Measurements from ENCODE around the gene ARAP3. TPM values are rescaled to one million over a fixed set of nuclear protein-coding genes. Genes with fewer than 3 reads are reported as not detected.

ARAP3 gene
- total and polyA plus RNA-seq, 9 of the 15 experiments (the other 6 are each of a cell fraction or from before 2014, with no cell fraction given), result 0.83 to 25.7 (median 6.4) TPM

DNA sequence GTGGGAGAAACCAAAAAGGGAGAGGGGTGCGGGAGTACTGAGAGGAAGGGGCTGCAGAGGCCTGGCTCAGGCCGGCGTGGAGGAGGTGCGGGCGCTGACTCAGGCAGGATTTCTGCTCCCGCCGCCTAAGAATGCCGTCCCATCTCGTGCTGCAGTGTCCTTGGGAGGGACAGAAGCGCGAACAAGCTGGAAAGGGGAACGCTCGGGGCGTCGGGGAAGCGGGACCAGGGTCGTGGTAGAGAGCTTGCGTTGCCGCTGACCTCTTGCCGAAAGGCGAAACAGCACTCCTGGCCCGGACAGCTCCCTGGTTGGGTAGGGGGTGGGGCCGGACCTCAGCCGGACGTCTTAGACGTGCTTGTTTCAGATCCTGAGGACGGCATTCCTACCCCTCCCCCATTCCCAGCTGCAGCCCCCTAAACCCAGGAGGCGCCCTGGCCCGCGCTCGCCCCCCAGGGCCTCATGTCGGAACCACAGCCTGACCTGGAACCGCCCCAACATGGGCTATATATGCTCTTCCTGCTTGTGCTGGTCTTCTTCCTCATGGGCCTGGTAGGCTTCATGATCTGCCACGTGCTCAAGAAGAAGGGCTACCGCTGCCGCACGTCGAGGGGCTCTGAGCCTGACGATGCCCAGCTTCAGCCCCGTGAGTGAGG, 44.1 kb downstream of the ARAP3 start (continued):
- TF ChIP-seq, protein P1, sequence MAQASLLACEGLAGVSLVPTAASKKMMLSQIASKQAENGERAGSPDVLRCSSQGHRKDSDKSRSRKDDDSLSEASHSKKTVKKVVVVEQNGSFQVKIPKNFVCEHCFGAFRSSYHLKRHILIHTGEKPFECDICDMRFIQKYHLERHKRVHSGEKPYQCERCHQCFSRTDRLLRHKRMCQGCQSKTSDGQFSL (CRISPR knock-in tag; IDR thresholded peaks at IDR 0.05), result no peak
- TF ChIP-seq, protein P1 (tag; IDR thresholded peaks at IDR 0.05), result no peak
- no peak for TF ChIP-seq ZNF316 (IDR thresholded peaks at IDR 0.05)
- TF ChIP-seq L3MBTL2 (IDR thresholded peaks at IDR 0.05), result peak; percentile 84
- TF ChIP-seq CTBP1 (IDR thresholded peaks at IDR 0.05; ENCODE audit: borderline replicate concordance), result no peak
- no peak for TF ChIP-seq FOSL1 (tag; conservative IDR thresholded peaks at IDR 0.05)
- no peak for TF ChIP-seq TFE3 (CRISPR knock-in tag; IDR thresholded peaks at IDR 0.05)
- peak; percentile 15; the same call in 1 of the 2 replicates for TF ChIP-seq TEAD4 (IDR thresholded peaks at IDR 0.05; ENCODE audit: low read length)
- TF ChIP-seq TEAD4 (CRISPR knock-in tag; IDR thresholded peaks at IDR 0.05; ENCODE audit: borderline replicate concordance), result peak; percentile 53; the same call in 1 of the 2 replicates
- no peak for TF ChIP-seq KDM2B (CRISPR knock-in tag; IDR thresholded peaks at IDR 0.05)
- no peak for TF ChIP-seq ETV5 (CRISPR knock-in tag; IDR thresholded peaks at IDR 0.05; ENCODE audit: low read depth)
- TF ChIP-seq KDM1A (IDR thresholded peaks at IDR 0.05), result 0 out of 4 replicates have a peak, but pooled peaks of 1 of the 2 experiments have one; percentile 27
- no peak for TF ChIP-seq JUN (IDR thresholded peaks at IDR 0.05; ENCODE audit: borderline replicate concordance, low read depth, low read length)
- 0 out of 2 replicates have a peak, but pooled peaks have one; percentile 42 for TF ChIP-seq JUN (CRISPR knock-in tag; IDR thresholded peaks at IDR 0.05; ENCODE audit: borderline replicate concordance)
- TF ChIP-seq MAZ (CRISPR knock-in tag; conservative IDR thresholded peaks at IDR 0.05 in 1 of 2, IDR thresholded peaks at IDR 0.05 in 1 of 2), result peak in 1 of 2 experiments; percentile 62; a peak in 2 of 4 replicates
- no peak for TF ChIP-seq NR2F6 (CRISPR knock-in tag; IDR thresholded peaks at IDR 0.05)
- no peak for TF ChIP-seq MBD2 (IDR thresholded peaks at IDR 0.05; ENCODE audit: borderline replicate concordance, low read depth)
- TF ChIP-seq HNRNPL (IDR thresholded peaks at IDR 0.05; ENCODE audit: low read depth, low read length), result no peak
- no peak for TF ChIP-seq CHCHD3 (CRISPR knock-in tag; IDR thresholded peaks at IDR 0.05)
- peak; percentile 81 for TF ChIP-seq SAP30 (IDR thresholded peaks at IDR 0.05; ENCODE audit: borderline replicate concordance, insufficient read depth, low read depth, low read length, poor library complexity, severe bottlenecking)
- TF ChIP-seq, protein P2, sequence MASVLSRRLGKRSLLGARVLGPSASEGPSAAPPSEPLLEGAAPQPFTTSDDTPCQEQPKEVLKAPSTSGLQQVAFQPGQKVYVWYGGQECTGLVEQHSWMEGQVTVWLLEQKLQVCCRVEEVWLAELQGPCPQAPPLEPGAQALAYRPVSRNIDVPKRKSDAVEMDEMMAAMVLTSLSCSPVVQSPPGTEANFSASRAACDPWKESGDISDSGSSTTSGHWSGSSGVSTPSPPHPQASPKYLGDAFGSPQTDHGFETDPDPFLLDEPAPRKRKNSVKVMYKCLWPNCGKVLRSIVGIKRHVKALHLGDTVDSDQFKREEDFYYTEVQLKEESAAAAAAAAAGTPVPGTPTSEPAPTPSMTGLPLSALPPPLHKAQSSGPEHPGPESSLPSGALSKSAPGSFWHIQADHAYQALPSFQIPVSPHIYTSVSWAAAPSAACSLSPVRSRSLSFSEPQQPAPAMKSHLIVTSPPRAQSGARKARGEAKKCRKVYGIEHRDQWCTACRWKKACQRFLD (CRISPR knock-in tag; IDR thresholded peaks at IDR 0.05), result peak; percentile 71
- TF ChIP-seq POLR2AphosphoS5 (IDR thresholded peaks at IDR 0.05; ENCODE audit: control insufficient read depth, insufficient read depth, low read depth, low read length), result 0 out of 2 replicates have a peak, but pooled peaks have one; percentile 9
- TF ChIP-seq KDM5B (IDR thresholded peaks at IDR 0.05; ENCODE audit: insufficient replicate concordance, low read depth, low read length), result peak; percentile 12
- TF ChIP-seq MIER1 (IDR thresholded peaks at IDR 0.05; ENCODE audit: low read depth), result peak; percentile 91
- no peak for TF ChIP-seq TEAD1 (CRISPR knock-in tag; IDR thresholded peaks at IDR 0.05)

Measured in K562 (cell line).